Liver (tissue), 9 donors: Measurements from ENCODE around the gene TMEM255B. TPM values are rescaled to one million over a fixed set of nuclear protein-coding genes. Genes with fewer than 3 reads are reported as not detected.

Source experiments
- DNase-seq: peaks from one replicate; pipeline ENCODE4 v3.0.0-alpha.2; 2017; ENCODE audit warnings: low spot score
- H3K27ac ChIP-seq, 2 donors: one replicate each; pipeline ENCODE4 v1.7.0; 2013; ENCODE audit warnings: inconsistent platforms in 2 of 2, low read length in 2 of 2, control low read depth in 1 of 2, low read depth in 1 of 2, mild to moderate bottlenecking in 1 of 2
- H3K27me3 ChIP-seq, 4 donors: one replicate each; pipeline versions ENCODE4 v1.6.1 to v1.7.0; 2013; ENCODE audit warnings: low read length in 3 of 4, inconsistent platforms in 1 of 4, mild to moderate bottlenecking in 1 of 4, moderate library complexity in 1 of 4; ENCODE audit not compliant: control insufficient read depth in 4 of 4, insufficient read depth in 4 of 4
- H3K36me3 ChIP-seq, 4 donors: one replicate each; pipeline versions ENCODE4 v1.6.1 to v1.7.0; 2013; ENCODE audit warnings: low read length in 3 of 4, mild to moderate bottlenecking in 3 of 4, low read depth in 1 of 4, moderate library complexity in 1 of 4; ENCODE audit not compliant: control insufficient read depth in 4 of 4, insufficient read depth in 3 of 4
- H3K4me1 ChIP-seq, 4 donors: one replicate each; pipeline versions ENCODE4 v1.6.1 to v1.7.0; 2013; ENCODE audit warnings: low read length in 3 of 4, mild to moderate bottlenecking in 3 of 4, moderate library complexity in 1 of 4; ENCODE audit not compliant: control insufficient read depth in 4 of 4, insufficient read depth in 4 of 4
- H3K4me3 ChIP-seq, 3 donors: one replicate each; pipeline versions ENCODE4 v1.6.1 to v1.7.0; 2013; ENCODE audit warnings: low read length in 3 of 3, control low read depth in 1 of 3, low read depth in 1 of 3, mild to moderate bottlenecking in 1 of 3
- H3K9ac ChIP-seq, 2 donors: one replicate each; pipeline ENCODE4 v1.7.0; 2013; ENCODE audit warnings: low read length in 2 of 2, mild to moderate bottlenecking in 2 of 2, moderate library complexity in 2 of 2, control low read depth in 1 of 2, low read depth in 1 of 2
- H3K9me3 ChIP-seq, 4 donors: one replicate each; pipeline versions ENCODE4 v1.6.1 to v1.7.0; 2013; ENCODE audit warnings: low read length in 3 of 4; ENCODE audit not compliant: control insufficient read depth in 4 of 4
- EGR1 ChIP-seq, 2 donors: IDR thresholded peaks; 2 replicates each; pipeline ENCODE4 v1.6.1; 2016 to 2018; ENCODE audit warnings: antibody characterized with exemption in 2 of 2, low read depth in 2 of 2
- FOXA2 ChIP-seq: IDR thresholded peaks from 2 replicates; pipeline ENCODE4 v1.6.1; 2016; ENCODE audit warnings: antibody characterized with exemption
- GABPA ChIP-seq, 2 donors: IDR thresholded peaks in 1 of 2; conservative IDR thresholded peaks in 1 of 2; 2 replicates each; pipeline ENCODE4 v1.6.1; 2016; ENCODE audit warnings: antibody characterized with exemption in 2 of 2, mild to moderate bottlenecking in 1 of 2, moderate library complexity in 1 of 2
- HNF4A ChIP-seq, 2 donors: conservative IDR thresholded peaks; 2 replicates each; pipeline ENCODE4 v1.6.1; 2016; ENCODE audit warnings: antibody characterized with exemption in 2 of 2, mild to moderate bottlenecking in 2 of 2
- HNF4G ChIP-seq: IDR thresholded peaks from 2 replicates; pipeline ENCODE4 v1.6.1; 2016; ENCODE audit warnings: antibody characterized with exemption
- JUND ChIP-seq, 2 donors: IDR thresholded peaks; 2 replicates each; pipeline ENCODE4 v1.6.1; 2016; ENCODE audit warnings: antibody characterized with exemption in 2 of 2
- NR2F2 ChIP-seq: IDR thresholded peaks from 2 replicates; pipeline ENCODE4 v1.6.1; 2016; ENCODE audit warnings: antibody characterized with exemption
- RAD21 ChIP-seq, 2 donors: IDR thresholded peaks; 2 replicates each; pipeline ENCODE4 v1.6.1; 2016; ENCODE audit warnings: antibody characterized with exemption in 2 of 2, mild to moderate bottlenecking in 2 of 2
- RXRA ChIP-seq, 2 donors: IDR thresholded peaks; 2 replicates each; pipeline ENCODE4 v1.6.1; 2017 to 2018; ENCODE audit warnings: antibody characterized with exemption in 2 of 2, mild to moderate bottlenecking in 1 of 2
- SP1 ChIP-seq: IDR thresholded peaks from 2 replicates; pipeline ENCODE4 v1.6.1; 2018; ENCODE audit warnings: antibody characterized with exemption, mild to moderate bottlenecking
- TAF1 ChIP-seq: conservative IDR thresholded peaks from 2 replicates; pipeline ENCODE4 v1.6.1; 2016; ENCODE audit warnings: antibody characterized with exemption, mild to moderate bottlenecking
- YY1 ChIP-seq: IDR thresholded peaks from 2 replicates; pipeline ENCODE4 v1.6.1; 2016; ENCODE audit warnings: antibody characterized with exemption, mild to moderate bottlenecking
- WGBS: extraction: QIAGEN DNeasy Blood & Tissue Kit; methylation state at CpG from one replicate; pipeline ENCODE4 v1.1.7; 2013; 5-methylcytosine and 5-hydroxymethylcytosine counted together
- polyA plus RNA-seq, 2 donors: library from polyadenylated mRNA; stranded (reverse) in 1 of 2; unstranded in 1 of 2; fragments of 200-250 nt in 1 of 2; fragments of >200 nt in 1 of 2; fragmentation: Nextera tagmentation in 1 of 2; extraction: Ambion mirVana in 1 of 2; gene quantifications; one replicate each; pipeline versions ENCODE4 v1.2.1 to v1.2.3, GENCODE V29; 2013 to 2015
- total RNA-seq, 2 donors: library from RNA; depleted of rRNA; stranded (reverse); fragments of >200 nt; gene quantifications; one replicate each; pipeline ENCODE4 v1.2.3, GENCODE V29; 2014
- TF ChIP-seq, protein P1 (sequence below): IDR thresholded peaks from 2 replicates; pipeline ENCODE4 v1.6.1; 2016; ENCODE audit warnings: antibody characterized with exemption
- TF ChIP-seq, protein P2 (sequence below): IDR thresholded peaks from 2 replicates; pipeline ENCODE4 v1.6.1; 2016; ENCODE audit warnings: antibody characterized with exemption
- TF ChIP-seq, protein P3 (sequence below): IDR thresholded peaks from 2 replicates; pipeline ENCODE4 v1.6.1; 2016; ENCODE audit warnings: antibody characterized with exemption, mild to moderate bottlenecking
- TF ChIP-seq, protein P4 (sequence below): fragments of 150-350 bp; IDR thresholded peaks from 2 replicates; pipeline ENCODE4 v1.5.1; 2017; ENCODE audit warnings: improper control_type of control experiment, low read depth, low read length; ENCODE audit not compliant: missing input control
- TF ChIP-seq, protein P5 (sequence below): IDR thresholded peaks from 2 replicates; pipeline ENCODE4 v1.6.1; 2016; ENCODE audit warnings: antibody characterized with exemption
- donor health status: healthy.
- donor health status: healthy.
- donor health status: healthy.
- donor health status: healthy.
- donor health status: healthy.

Gene TMEM255B
- total and polyA plus RNA-seq, 4 donors = 0.37 to 8.6 (median 3.5) TPM

DNA sequence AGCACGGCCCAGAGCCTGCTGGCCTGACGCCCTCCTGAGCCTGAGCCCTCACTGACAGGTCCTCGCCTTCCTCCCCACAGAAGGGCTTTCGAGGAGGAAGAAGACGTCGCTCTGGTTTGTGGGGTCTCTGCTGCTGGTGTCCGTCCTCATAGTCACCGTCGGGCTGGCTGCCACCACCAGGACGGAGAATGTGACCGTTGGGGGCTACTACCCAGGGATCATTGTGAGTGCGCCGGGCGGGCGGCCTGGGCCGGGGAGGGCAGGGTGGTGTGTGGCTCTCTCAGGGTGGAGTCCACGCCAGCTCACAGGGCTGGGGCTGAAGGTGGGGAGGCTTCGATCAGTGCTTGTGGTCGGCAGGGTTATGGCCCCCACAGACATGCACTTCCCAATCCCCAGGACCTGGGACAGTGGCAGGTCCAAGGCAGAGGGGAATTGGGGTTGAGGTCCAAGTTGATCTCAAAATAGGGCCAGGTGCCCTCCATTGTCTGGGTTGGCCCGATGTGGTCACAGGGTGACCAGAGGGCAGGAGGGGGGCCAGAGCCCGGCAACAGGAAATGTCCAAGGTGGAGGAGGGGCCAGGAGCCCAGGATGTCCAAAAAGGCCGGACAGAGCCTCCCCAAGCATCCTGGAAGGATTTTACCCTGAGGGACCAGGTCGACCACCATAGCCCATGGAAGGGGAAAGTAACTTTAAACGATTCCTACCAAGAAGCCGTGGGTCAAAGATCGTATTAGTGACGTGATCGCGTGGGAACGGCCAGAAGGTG, 7.2 kb downstream of the TMEM255B start:
- no peak overlapping the region for H3K27ac ChIP-seq
- TF ChIP-seq JUND (IDR thresholded peaks at IDR 0.05) (no peak), TAF1 (no peak), NR2F2 (no peak), SP1 (no peak), EGR1 (IDR thresholded peaks at IDR 0.05; ENCODE audit: low read depth in 2 of 2) (no peak), RAD21 (IDR thresholded peaks at IDR 0.05) (no peak), GABPA (IDR thresholded peaks at IDR 0.05 in 1 of 2, conservative IDR thresholded peaks at IDR 0.05 in 1 of 2) (no peak), HNF4G (no peak), RXRA (IDR thresholded peaks at IDR 0.05) (no peak), FOXA2 (no peak), YY1 (no peak), HNF4A (conservative IDR thresholded peaks at IDR 0.05) (no peak)
- TF ChIP-seq, protein P1, sequence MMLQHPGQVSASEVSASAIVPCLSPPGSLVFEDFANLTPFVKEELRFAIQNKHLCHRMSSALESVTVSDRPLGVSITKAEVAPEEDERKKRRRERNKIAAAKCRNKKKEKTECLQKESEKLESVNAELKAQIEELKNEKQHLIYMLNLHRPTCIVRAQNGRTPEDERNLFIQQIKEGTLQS = no peak
- TF ChIP-seq, protein P2, sequence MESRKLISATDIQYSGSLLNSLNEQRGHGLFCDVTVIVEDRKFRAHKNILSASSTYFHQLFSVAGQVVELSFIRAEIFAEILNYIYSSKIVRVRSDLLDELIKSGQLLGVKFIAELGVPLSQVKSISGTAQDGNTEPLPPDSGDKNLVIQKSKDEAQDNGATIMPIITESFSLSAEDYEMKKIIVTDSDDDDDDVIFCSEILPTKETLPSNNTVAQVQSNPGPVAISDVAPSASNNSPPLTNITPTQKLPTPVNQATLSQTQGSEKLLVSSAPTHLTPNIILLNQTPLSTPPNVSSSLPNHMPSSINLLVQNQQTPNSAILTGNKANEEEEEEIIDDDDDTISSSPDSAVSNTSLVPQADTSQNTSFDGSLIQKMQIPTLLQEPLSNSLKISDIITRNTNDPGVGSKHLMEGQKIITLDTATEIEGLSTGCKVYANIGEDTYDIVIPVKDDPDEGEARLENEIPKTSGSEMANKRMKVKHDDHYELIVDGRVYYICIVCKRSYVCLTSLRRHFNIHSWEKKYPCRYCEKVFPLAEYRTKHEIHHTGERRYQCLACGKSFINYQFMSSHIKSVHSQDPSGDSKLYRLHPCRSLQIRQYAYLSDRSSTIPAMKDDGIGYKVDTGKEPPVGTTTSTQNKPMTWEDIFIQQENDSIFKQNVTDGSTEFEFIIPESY = no peak
- TF ChIP-seq, protein P3, sequence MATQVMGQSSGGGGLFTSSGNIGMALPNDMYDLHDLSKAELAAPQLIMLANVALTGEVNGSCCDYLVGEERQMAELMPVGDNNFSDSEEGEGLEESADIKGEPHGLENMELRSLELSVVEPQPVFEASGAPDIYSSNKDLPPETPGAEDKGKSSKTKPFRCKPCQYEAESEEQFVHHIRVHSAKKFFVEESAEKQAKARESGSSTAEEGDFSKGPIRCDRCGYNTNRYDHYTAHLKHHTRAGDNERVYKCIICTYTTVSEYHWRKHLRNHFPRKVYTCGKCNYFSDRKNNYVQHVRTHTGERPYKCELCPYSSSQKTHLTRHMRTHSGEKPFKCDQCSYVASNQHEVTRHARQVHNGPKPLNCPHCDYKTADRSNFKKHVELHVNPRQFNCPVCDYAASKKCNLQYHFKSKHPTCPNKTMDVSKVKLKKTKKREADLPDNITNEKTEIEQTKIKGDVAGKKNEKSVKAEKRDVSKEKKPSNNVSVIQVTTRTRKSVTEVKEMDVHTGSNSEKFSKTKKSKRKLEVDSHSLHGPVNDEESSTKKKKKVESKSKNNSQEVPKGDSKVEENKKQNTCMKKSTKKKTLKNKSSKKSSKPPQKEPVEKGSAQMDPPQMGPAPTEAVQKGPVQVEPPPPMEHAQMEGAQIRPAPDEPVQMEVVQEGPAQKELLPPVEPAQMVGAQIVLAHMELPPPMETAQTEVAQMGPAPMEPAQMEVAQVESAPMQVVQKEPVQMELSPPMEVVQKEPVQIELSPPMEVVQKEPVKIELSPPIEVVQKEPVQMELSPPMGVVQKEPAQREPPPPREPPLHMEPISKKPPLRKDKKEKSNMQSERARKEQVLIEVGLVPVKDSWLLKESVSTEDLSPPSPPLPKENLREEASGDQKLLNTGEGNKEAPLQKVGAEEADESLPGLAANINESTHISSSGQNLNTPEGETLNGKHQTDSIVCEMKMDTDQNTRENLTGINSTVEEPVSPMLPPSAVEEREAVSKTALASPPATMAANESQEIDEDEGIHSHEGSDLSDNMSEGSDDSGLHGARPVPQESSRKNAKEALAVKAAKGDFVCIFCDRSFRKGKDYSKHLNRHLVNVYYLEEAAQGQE = no peak
- TF ChIP-seq, protein P4, sequence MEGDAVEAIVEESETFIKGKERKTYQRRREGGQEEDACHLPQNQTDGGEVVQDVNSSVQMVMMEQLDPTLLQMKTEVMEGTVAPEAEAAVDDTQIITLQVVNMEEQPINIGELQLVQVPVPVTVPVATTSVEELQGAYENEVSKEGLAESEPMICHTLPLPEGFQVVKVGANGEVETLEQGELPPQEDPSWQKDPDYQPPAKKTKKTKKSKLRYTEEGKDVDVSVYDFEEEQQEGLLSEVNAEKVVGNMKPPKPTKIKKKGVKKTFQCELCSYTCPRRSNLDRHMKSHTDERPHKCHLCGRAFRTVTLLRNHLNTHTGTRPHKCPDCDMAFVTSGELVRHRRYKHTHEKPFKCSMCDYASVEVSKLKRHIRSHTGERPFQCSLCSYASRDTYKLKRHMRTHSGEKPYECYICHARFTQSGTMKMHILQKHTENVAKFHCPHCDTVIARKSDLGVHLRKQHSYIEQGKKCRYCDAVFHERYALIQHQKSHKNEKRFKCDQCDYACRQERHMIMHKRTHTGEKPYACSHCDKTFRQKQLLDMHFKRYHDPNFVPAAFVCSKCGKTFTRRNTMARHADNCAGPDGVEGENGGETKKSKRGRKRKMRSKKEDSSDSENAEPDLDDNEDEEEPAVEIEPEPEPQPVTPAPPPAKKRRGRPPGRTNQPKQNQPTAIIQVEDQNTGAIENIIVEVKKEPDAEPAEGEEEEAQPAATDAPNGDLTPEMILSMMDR = no peak
- TF ChIP-seq, protein P5, sequence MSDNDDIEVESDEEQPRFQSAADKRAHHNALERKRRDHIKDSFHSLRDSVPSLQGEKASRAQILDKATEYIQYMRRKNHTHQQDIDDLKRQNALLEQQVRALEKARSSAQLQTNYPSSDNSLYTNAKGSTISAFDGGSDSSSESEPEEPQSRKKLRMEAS = no peak
- DNase-seq = no peak
- H3K9ac ChIP-seq = no peak overlapping the region
- 76% methylated on average over 30 of the region's 30 CpGs for WGBS
- H3K27me3 ChIP-seq = peaks cover 0 to 4% (median 0%) of the 10 kb centered on the region in 4 donors
- no peaks in the 10 kb centered on the region for H3K4me1 ChIP-seq
- peaks cover 0 to 3% (median 0%) of the 10 kb centered on the region in 4 donors for H3K36me3 ChIP-seq
- no peak overlapping the region for H3K4me3 ChIP-seq
- H3K9me3 ChIP-seq = no peaks in the 10 kb centered on the region
